ENCODE results near the gene ZNF559.

ZNF559 gene

DNA sequence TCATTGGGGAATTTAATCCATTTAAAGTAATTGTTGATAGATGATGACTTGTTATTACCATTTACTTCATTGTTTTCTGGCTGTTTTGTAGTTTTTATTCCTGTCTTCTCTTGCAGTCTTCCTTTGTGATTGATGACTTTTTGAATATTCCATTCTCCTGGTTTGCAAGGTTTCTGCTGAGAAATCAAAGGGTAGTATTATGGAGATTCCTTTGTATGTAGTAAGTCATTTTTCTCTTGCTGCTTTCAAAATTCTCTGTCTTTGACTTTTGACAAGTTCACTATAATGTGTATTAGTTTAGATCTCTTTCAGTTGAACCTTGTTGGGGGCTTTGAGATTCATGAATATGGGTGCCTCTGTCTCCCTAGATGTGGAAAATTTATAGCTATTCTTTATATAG is 6.0 kb downstream of the ZNF559 start:
- DNase-seq (ENCODE audit: insufficient read length, low spot score), result no peak
- TF ChIP-seq, protein P1, sequence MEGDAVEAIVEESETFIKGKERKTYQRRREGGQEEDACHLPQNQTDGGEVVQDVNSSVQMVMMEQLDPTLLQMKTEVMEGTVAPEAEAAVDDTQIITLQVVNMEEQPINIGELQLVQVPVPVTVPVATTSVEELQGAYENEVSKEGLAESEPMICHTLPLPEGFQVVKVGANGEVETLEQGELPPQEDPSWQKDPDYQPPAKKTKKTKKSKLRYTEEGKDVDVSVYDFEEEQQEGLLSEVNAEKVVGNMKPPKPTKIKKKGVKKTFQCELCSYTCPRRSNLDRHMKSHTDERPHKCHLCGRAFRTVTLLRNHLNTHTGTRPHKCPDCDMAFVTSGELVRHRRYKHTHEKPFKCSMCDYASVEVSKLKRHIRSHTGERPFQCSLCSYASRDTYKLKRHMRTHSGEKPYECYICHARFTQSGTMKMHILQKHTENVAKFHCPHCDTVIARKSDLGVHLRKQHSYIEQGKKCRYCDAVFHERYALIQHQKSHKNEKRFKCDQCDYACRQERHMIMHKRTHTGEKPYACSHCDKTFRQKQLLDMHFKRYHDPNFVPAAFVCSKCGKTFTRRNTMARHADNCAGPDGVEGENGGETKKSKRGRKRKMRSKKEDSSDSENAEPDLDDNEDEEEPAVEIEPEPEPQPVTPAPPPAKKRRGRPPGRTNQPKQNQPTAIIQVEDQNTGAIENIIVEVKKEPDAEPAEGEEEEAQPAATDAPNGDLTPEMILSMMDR (IDR thresholded peaks at IDR 0.05; ENCODE audit: insufficient read depth, missing control alignments), result no peak
- no peak for FAIRE-seq

DNA sequence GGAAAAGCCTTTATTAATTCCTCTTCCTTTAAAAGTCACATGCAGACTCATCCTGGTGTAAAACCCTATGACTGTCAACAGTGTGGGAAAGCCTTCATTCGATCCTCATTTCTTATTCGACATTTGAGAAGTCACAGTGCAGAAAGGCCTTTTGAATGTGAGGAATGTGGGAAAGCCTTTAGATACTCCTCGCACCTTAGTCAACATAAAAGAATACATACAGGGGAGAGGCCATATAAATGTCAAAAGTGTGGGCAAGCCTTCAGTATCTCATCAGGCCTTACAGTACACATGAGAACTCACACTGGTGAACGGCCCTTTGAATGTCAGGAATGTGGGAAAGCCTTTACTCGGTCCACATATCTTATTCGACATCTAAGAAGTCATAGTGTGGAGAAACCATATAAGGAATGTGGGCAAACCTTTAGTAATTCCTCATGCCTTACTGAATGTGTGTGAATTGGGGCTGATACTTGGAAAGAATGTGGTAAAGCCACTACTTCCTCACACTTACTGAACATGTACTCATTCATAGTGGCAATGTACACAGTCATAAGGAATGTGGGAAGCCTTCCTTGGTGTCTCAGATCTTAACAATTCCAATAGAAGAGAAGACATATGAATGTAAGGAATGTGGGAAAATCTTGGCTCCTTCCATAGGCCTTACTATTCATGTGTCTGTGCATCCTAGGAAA is 18.8 kb downstream of the ZNF559 start:
- TF ChIP-seq, protein P1 (IDR thresholded peaks at IDR 0.05; ENCODE audit: insufficient read depth, missing control alignments), result no peak
- DNase-seq (ENCODE audit: insufficient read length, low spot score) (no peak), FAIRE-seq (no peak)

DNA sequence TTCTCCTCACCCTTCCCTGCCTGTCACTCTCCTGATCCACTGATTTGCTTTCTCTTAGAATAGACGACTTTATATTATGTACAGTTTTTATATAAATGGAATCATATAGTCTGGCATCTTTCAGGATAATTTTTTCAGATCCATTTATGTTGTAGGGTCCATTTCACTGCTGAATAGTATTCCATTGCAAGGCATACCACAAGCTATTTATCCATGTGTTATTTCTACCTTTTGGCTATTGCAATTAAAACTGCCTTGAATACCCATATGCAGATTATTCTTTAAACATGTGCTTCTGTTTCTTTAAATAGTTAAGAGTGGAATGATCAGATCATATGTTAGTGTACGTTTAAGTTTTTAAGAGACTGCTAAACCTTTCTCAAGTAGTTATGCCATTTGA is 21.0 kb downstream of the ZNF559 start:
- DNase-seq (ENCODE audit: insufficient read length, low spot score) (no peak), FAIRE-seq (no peak)
- TF ChIP-seq, protein P1 (IDR thresholded peaks at IDR 0.05; ENCODE audit: insufficient read depth, missing control alignments), result no peak

DNA sequence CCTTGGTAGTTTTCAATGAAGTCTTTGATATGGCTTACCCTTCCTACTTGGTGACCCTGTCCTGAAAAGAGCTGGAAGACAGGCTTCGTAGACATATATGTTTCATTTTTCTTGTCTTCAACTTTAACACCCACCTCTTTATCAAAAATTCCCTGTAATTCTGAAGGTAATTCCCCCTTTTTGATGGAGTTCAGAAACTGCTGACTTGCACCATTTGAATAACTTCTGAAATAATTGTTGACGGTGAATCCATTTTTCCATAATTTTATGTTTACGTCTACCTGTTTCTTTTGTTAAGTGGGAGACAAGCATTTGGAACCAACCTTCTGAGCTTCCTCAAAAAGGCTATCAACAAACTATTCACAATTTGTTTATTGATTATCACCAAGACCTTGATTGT is 24.3 kb downstream of the ZNF559 start:
- TF ChIP-seq, protein P1 (IDR thresholded peaks at IDR 0.05; ENCODE audit: insufficient read depth, missing control alignments), result no peak
- DNase-seq (ENCODE audit: insufficient read length, low spot score), result no peak
- no peak for FAIRE-seq

DNA sequence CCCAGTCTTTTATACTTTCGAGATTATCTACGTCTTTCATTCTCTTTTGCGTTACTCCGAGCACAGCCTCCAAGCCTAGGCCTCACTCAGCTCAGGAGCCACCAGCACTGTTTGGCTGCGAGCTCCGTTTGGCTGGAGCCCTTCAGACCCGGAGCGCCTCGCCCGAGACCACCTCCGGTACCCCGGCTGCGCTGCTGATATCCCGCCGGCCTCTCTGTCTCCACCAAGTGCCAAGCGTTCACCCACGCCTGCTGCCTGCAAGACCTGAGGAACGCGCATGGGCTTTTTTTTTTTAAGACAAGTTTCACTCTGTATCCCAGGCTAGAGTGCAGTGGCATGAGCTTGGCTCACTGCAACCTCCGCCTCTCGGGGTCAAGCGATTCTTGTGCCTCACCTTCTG is 24.7 kb downstream of the ZNF559 start:
- no peak for DNase-seq (ENCODE audit: insufficient read length, low spot score)
- FAIRE-seq, result no peak
- TF ChIP-seq, protein P1 (IDR thresholded peaks at IDR 0.05; ENCODE audit: insufficient read depth, missing control alignments), result no peak

DNA sequence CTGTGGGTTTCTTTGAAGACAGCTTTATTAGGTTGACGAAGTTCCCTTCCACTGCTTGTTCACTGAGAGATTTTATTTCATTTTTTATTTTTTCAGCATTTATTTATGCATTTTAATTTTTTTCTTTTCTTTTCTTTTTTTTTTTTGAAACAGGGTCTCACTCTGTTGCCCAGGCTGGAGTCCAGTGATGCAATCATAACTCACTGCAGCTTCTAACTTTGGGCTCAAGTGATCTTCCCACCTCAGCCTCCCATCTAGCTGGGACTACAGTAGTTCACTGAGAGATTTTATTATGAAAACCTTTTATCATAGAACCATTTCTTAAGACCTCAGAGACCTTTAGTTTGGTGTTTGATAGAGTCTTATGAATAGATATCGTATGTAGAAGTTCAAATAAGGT is 28.5 kb downstream of the ZNF559 start:
- TF ChIP-seq, protein P1 (IDR thresholded peaks at IDR 0.05; ENCODE audit: insufficient read depth, missing control alignments), result no peak
- DNase-seq (ENCODE audit: insufficient read length, low spot score) (no peak), FAIRE-seq (no peak)

DNA sequence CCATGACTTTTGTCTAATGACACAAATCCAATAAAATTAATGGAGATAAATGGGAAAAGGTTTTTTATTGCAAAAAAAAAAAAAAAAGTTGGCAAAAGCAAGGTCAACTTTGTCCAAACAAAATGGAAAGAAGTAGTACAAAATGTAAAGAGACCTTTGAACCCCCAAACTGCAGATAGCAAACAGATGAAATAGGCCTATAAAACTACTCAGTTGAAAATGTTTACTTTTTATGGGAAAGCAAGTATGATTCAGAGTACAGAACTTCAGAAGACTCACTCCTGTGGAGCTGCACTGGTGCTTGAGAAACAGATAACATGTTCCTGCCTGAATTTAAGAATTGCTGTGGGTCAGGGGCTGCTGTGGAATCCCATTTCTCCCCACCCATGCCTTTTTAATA is 29.0 kb downstream of the ZNF559 start:
- no peak for FAIRE-seq
- TF ChIP-seq, protein P1 (IDR thresholded peaks at IDR 0.05; ENCODE audit: insufficient read depth, missing control alignments), result no peak
- DNase-seq (ENCODE audit: insufficient read length, low spot score), result no peak
